Cerebellar cortex (tissue), 1 donor: ENCODE results near the gene NKPD1.

Source experiments
- DNase-seq: peaks from one replicate; pipeline ENCODE4 v3.0.0-alpha.2; 2015; ENCODE audit warnings: low spot score

Gene NKPD1

DNA sequence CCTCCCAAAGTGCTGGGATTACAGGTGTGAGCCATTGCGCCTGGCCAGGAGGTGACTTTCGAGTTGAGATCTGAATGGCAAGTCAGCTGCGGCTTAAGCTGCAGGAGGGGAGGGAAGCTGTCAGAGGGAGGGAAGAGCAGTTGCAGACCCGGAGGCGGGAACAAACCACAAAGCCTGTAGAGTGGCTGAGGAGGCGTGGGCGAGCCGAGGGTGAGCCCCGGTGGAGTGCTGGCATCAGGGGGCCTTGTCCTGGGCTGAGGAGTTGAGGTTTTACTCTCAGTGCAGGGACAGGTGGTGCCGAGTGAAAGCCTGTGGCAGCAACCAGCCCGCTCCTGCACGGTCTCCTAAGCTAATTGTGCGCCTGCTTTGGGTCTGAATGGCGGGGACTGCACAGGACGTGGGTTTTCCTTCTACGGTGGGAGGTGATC is 43.6 kb downstream of the NKPD1 start:
- DNase-seq, result peak; percentile 46

DNA sequence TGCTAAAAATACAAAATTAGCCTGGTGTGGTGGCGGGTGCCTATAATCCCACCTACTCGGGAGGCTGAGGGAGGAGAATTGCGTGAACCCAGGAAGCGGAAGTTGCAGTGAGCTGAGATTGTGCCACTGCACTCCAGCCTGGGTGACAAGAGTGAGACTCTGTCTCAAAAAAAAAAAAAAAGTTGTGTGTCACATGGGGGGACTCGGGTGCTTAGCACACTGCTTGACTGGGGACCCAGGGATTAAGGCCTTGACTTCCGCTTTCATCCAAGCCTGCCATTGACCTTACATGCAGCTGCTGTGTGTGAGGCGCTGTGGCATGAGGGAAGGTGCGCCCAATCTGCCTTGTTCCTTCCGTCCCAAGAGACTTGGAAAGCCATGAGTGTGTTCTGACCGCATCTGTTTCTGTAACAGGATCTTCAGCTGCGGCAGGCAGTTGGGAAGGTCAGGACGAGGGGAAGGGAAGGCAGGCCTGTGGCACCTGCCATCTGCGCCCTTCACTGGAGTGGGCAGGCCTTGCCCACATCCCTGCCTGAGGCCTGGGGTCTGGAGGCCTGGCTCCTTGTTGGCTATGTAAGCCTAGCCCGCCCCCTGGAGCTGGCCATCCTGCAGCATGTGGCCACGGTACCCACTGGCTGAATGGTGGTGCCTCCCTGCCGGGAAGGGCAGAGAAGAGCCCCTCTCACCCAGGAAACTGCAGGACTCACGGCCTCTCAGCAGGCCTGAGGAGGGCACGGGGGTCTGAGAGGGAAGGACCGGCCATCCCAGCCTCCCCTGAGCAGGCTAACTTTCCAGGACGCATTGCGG is 44.8 kb downstream of the NKPD1 start:
- no peak for DNase-seq

DNA sequence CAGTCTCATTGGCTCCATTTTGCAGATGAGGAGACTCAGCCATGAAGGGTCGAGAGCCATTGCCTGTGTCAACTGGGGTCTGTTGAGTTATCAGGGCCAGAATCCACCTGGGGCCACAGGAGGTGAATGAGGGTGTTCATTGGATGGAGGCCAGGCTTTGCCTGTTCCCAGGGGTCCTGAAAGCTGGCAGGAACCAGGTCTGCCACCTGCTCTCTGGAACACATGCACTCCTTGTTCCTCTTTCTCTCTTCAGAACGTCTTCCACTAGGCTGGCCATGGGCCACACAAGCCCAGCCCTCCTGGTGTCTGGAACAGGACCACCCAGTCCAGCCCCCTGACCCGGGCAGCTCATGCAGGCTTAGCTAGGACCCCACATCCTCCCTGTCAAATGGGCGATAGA is 46.7 kb downstream of the NKPD1 start:
- no peak for DNase-seq

DNA sequence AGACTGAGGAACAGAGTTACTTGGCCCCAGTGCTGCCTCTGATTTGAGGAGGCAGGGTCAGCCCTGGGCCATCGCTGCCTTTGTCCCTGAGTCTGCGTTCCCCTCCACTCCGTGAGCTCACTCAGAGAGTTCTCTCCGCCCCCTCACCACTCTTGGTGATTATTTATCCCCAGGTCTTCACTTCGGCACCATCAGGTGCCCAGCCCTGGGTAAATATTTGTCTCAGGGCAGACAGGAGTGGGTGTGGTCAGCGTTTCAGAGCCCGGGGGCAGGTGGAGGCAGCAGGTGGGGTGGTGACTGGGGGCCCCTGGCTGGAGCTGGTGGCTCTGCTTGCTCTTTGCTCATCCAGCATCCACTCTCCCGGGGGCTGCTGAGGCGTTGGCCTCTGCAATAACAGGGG is 47.2 kb downstream of the NKPD1 start:
- no peak for DNase-seq

DNA sequence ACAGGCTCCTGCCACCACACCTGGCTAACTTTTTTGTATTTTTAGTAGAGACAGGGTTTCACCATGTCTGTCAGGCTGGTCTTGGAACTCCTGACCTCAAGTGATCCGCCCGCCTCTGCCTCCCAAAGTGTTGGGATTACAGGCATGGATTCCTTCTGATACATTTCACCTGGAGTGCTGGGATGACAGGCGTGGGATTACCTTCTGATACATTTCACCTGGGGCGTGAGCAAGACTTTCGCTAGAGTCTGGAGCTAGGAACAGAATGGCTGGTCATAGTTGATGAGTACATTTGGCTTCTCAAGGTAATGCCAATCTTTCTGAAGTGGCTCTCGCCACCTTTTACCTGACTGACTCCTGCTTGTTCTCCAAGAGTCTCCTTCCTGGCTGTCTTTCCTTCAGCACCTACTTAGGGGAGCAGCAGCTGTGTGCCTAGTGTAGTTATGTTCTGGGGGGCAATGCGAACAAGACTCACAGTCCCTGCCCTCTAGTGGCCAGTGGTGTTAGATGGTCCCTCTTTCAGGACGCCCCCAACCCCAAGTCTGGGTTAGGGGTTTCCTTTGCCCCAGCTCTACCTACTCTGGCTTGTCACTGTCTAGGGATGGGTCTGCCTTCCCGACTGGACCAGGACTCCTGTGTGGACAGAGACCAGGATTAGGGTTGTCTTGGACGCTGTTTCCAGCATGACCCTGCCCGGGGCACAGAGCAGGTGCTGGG is 48.5 kb downstream of the NKPD1 start:
- DNase-seq, result no peak
